ENCODE data around the gene ABLIM2.

- TF ChIP-seq CTCF (IDR thresholded peaks at IDR 0.05; ENCODE audit: low read length) (no peak), EZH2 (optimal IDR thresholded peaks at IDR 0.05; ENCODE audit: low read depth, low read length) (no peak), EZH2phosphoT487 (IDR thresholded peaks at IDR 0.05; ENCODE audit: low read length) (no peak)
Observed at GRCh38 chr4:7976025-7976424, 182.6 kb downstream of the ABLIM2 start.
